Measurements from ENCODE around the gene NAPSA. TPM values are rescaled to one million over a fixed set of nuclear protein-coding genes. Genes with fewer than 3 reads are reported as not detected.

Gene NAPSA
- total RNA-seq, 1 donor from 2014 or later = not detected

- DNase-seq (ENCODE audit: low read depth) = no peak
- H3K4me3 ChIP-seq (ENCODE audit: insufficient read depth, low read depth, low read length) = no peak overlapping the region
- H3K27ac Mint-ChIP-seq (ENCODE audit: unreplicated experiment) = no peak overlapping the region
Measured at GRCh38 chr19:50312967-50313811, 52.2 kb downstream of the NAPSA start.

GRCh38 chr19:50311723-50312635 lies 53.5 kb downstream of the NAPSA start:
- Mint-ChIP-seq H3K36me3 (ENCODE audit: low read depth, unreplicated experiment) (no peaks in the 10 kb centered on the region), H3K4me3 (ENCODE audit: unreplicated experiment) (no peak overlapping the region), H3K27ac (ENCODE audit: unreplicated experiment) (no peak overlapping the region), H3K4me1 (ENCODE audit: low read depth, unreplicated experiment) (no peaks in the 10 kb centered on the region), H3K9me3 (ENCODE audit: unreplicated experiment) (peaks cover 11% of the 10 kb centered on the region), H3K27me3 (ENCODE audit: low read depth, unreplicated experiment) (no peaks in the 10 kb centered on the region)
- H3K27ac ChIP-seq (ENCODE audit: low read depth, low read length) = no peak overlapping the region
- TF ChIP-seq CTCF (IDR thresholded peaks at IDR 0.05; ENCODE audit: insufficient read depth, low read depth, low read length) (no peak), EZH2 (IDR thresholded peaks at IDR 0.05; ENCODE audit: insufficient read depth, low read length) (no peak)
- no peak for DNase-seq (ENCODE audit: low read depth)
- no peak overlapping the region for H3K4me3 ChIP-seq (ENCODE audit: insufficient read depth, low read depth, low read length)
- no peak overlapping the region for H2AFZ ChIP-seq (ENCODE audit: low read depth, low read length)
- H3K4me2 ChIP-seq (ENCODE audit: low read length) = peak overlapping the region; percentile 15
- no peaks in the 10 kb centered on the region for H4K20me1 ChIP-seq (ENCODE audit: insufficient read depth, low read length)
- peaks cover 14% of the 10 kb centered on the region for H3K27me3 ChIP-seq (ENCODE audit: insufficient read depth, low read length)
- no peaks in the 10 kb centered on the region for H3K9me3 ChIP-seq (ENCODE audit: insufficient read depth, low read depth, low read length)
- H3K79me2 ChIP-seq (ENCODE audit: insufficient read depth, low read length) = no peaks in the 10 kb centered on the region
- H3K36me3 ChIP-seq (ENCODE audit: insufficient read depth, low read length) = no peaks in the 10 kb centered on the region
- H3K9ac ChIP-seq (ENCODE audit: low read length) = no peak overlapping the region
- no peak for FAIRE-seq
- no peaks in the 10 kb centered on the region for H3K4me1 ChIP-seq (ENCODE audit: insufficient read depth, low read length)

More at GRCh38 chr19:50312967-50313811, 52.2 kb downstream of the NAPSA start:
- H3K9ac ChIP-seq (ENCODE audit: low read length) = no peak overlapping the region
- no peak overlapping the region for H2AFZ ChIP-seq (ENCODE audit: low read depth, low read length)
- no peaks in the 10 kb centered on the region for H3K79me2 ChIP-seq (ENCODE audit: insufficient read depth, low read length)
- H3K4me3 Mint-ChIP-seq (ENCODE audit: unreplicated experiment) = no peak overlapping the region
- no peaks in the 10 kb centered on the region for H3K27me3 Mint-ChIP-seq (ENCODE audit: low read depth, unreplicated experiment)
- no peaks in the 10 kb centered on the region for H3K4me1 ChIP-seq (ENCODE audit: insufficient read depth, low read length)
- no peaks in the 10 kb centered on the region for H3K36me3 ChIP-seq (ENCODE audit: insufficient read depth, low read length)
- H3K27ac ChIP-seq (ENCODE audit: low read depth, low read length) = no peak overlapping the region
- H3K4me1 Mint-ChIP-seq (ENCODE audit: low read depth, unreplicated experiment) = no peaks in the 10 kb centered on the region
- peaks cover 9% of the 10 kb centered on the region for H3K9me3 Mint-ChIP-seq (ENCODE audit: unreplicated experiment)
- FAIRE-seq = no peak
- no peak overlapping the region for H3K4me2 ChIP-seq (ENCODE audit: low read length)
- H3K9me3 ChIP-seq (ENCODE audit: insufficient read depth, low read depth, low read length) = no peaks in the 10 kb centered on the region
- no peaks in the 10 kb centered on the region for H3K36me3 Mint-ChIP-seq (ENCODE audit: low read depth, unreplicated experiment)
- TF ChIP-seq EZH2 (IDR thresholded peaks at IDR 0.05; ENCODE audit: insufficient read depth, low read length) = no peak
- no peak for TF ChIP-seq CTCF (IDR thresholded peaks at IDR 0.05; ENCODE audit: insufficient read depth, low read depth, low read length)
- H4K20me1 ChIP-seq (ENCODE audit: insufficient read depth, low read length) = no peaks in the 10 kb centered on the region
- peaks cover 14% of the 10 kb centered on the region for H3K27me3 ChIP-seq (ENCODE audit: insufficient read depth, low read length)

Measured in astrocyte (in vitro differentiated cells and primary cell).